Muscle layer of colon (tissue), 2 donors: Measurements from ENCODE around the gene LRRC40.
A peak's percentile ranks its signal among the peaks of the same experiment; 100 is the strongest.

Experiments used
- H3K27ac ChIP-seq: one replicate; pipeline ENCODE4 v1.7.0; 2013; ENCODE audit warnings: low read depth, mild to moderate bottlenecking, low read length, moderate library complexity
- H3K27me3 ChIP-seq, 2 donors: one replicate each; pipeline ENCODE4 v1.7.0; 2013; ENCODE audit warnings: low read length in 2 of 2, mild to moderate bottlenecking in 2 of 2; ENCODE audit not compliant: insufficient read depth in 2 of 2, control insufficient read depth in 1 of 2
- H3K36me3 ChIP-seq: one replicate; pipeline ENCODE4 v1.7.0; 2013; ENCODE audit warnings: mild to moderate bottlenecking, low read length; ENCODE audit not compliant: insufficient read depth
- H3K4me1 ChIP-seq: one replicate; pipeline ENCODE4 v1.7.0; 2013; ENCODE audit warnings: mild to moderate bottlenecking, low read length; ENCODE audit not compliant: insufficient read depth
- H3K4me3 ChIP-seq, 2 donors: one replicate each; pipeline ENCODE4 v1.7.0; 2013; ENCODE audit warnings: low read length in 2 of 2, low read depth in 1 of 2, mild to moderate bottlenecking in 1 of 2, moderate library complexity in 1 of 2
- H3K9ac ChIP-seq: one replicate; pipeline ENCODE4 v1.7.0; 2013; ENCODE audit warnings: low read length
- H3K9me3 ChIP-seq: one replicate; pipeline ENCODE4 v1.7.0; 2013; ENCODE audit warnings: mild to moderate bottlenecking, low read length
- donor health status: abdominal sarcoma.
- donor health status: Adenocarcinoma of cecum.

The LRRC40 gene

DNA sequence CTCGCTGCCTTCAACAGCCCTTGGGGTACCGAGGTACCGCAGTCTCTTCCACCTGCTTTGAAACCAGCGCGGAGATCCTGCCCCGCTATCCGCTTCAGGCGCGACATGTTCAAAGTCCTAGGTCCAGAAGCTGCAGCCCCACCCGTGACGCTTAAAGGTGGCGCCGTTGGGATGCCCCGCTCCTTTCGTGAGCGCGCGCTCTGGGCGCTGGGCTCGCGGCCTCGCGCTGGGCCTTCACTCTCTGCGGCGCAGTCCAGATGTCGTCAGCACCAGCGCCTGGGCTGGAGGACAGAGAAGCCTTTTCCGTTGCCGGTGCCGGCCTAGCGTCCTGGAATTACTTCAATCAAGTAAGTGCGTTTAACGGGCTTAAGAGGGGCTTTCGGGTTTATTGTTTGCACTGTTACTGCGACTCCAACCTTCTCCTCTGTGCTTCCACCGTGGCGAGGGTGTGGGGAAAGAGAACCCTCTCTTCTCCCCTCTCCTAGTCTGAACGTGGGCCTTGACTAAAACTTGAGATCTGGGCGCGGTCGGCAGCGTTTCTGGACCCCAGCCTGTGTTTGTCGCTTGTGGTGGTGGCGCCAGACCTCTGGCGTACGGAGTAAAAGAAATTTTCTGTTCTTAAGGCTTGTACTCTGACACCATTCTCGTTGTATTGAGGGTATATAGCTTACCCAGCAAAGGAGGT, at the start of gene LRRC40:
Gene LRRC40 (minus strand): TSS at position 146 of the 685 bp plus-strand sequence. CDS start 39 bp downstream, at position 107.
- Histone ChIP-seq H3K4me1 (peaks cover 36% of the 10 kb centered on the region), H3K27ac (peak within 1 kb of the TSS; percentile 75), H3K27me3 (no peaks in the 10 kb centered on the region), H3K4me3 (peak within 1 kb of the TSS; percentile 69 to 90), H3K9ac (peak within 1 kb of the TSS; percentile 90), H3K36me3 (no peaks in the 10 kb centered on the region), H3K9me3 (no peaks in the 10 kb centered on the region)

DNA sequence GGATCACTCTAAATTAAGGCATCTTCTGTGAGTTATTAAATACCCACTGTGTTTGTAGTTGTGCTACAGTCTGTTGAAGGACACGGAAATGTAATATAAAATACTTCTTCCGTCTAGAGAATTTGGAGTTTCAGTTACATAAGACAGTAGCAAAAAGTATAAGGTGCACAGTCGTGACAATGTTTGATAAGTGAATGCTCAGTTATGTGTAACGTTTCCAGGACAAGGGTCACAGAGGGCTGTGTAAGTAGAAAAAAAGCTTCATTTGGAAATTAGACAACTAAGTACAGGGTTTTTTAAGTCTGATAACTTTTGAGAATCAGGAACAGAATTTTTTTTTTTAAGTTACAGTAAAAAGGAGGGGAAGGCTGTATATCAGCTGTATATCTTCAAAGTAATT, 43.4 kb upstream of the LRRC40 start:
- H3K4me3 ChIP-seq = no peak overlapping the region
- no peaks in the 10 kb centered on the region for H3K9me3 ChIP-seq
- H3K27me3 ChIP-seq = no peaks in the 10 kb centered on the region
- H3K36me3 ChIP-seq = peaks cover 76% of the 10 kb centered on the region
- H3K9ac ChIP-seq = no peak overlapping the region
- no peaks in the 10 kb centered on the region for H3K4me1 ChIP-seq
- no peak overlapping the region for H3K27ac ChIP-seq

DNA sequence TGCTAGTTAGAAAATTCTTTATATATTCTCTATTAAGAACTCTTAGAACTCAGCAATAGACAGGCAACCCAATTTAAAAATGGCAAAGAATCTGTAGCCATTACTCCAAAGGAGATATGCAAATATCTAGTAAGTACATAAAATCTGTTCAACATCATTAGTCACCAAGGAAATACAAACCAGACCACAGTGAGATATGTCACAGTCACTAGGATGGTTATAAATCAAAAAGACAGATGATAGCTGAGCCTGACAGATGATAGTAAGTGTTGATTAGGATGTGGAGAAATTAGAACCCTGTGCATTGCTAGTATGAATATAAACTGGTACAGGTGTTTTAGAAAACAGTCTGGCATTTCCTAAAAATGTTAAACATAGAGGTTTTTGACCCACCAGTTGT, 42.4 kb upstream of the LRRC40 start:
- Histone ChIP-seq H3K9ac (no peak overlapping the region), H3K4me3 (no peak overlapping the region), H3K27me3 (no peaks in the 10 kb centered on the region), H3K4me1 (no peaks in the 10 kb centered on the region), H3K36me3 (peaks cover 81% of the 10 kb centered on the region), H3K9me3 (no peaks in the 10 kb centered on the region), H3K27ac (no peak overlapping the region)

DNA sequence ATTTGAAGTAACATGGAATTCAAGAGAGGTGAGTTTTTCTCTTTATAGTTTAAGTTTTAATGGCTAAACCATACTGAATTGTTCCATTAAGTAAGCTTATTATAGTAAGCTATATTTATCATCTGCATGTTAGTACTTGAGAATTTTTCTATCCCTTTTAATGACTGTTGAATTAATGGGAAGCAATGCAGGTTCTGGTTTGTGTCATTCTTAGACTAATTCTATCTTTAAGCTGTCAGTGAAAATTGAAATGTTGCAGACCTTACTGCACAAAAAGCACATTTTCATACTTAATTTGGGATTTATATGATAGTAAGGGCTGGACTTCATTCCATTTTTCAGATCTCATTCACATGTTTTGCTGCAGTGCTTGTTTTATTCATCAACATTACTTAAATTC, 41.7 kb upstream of the LRRC40 start:
- Histone ChIP-seq H3K27ac (no peak overlapping the region), H3K9me3 (no peaks in the 10 kb centered on the region), H3K36me3 (peaks cover 86% of the 10 kb centered on the region), H3K27me3 (no peaks in the 10 kb centered on the region), H3K4me1 (no peaks in the 10 kb centered on the region), H3K9ac (no peak overlapping the region), H3K4me3 (no peak overlapping the region)

DNA sequence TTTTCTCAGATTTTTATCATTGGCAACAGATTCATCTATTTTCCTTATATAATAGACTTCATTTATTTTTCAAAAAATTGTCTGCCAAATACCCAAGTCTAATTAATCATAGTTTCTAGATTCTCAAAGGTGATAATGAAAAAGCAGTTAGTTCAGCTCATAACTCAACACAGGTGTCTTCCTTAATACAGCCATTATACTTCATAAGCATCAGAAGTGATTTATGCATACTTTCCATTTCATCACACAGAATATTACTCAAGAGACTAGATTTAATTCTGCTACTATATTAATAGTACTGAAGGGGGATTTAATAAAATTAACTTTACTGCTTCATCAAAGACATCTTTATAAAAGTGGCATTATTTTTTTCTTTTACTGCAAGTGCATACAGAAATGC, 34.6 kb upstream of the LRRC40 start:
- Histone ChIP-seq H3K9ac (no peak overlapping the region), H3K4me3 (no peak overlapping the region), H3K27ac (no peak overlapping the region), H3K36me3 (peaks cover 82% of the 10 kb centered on the region), H3K27me3 (no peaks in the 10 kb centered on the region), H3K9me3 (no peaks in the 10 kb centered on the region), H3K4me1 (no peaks in the 10 kb centered on the region)

DNA sequence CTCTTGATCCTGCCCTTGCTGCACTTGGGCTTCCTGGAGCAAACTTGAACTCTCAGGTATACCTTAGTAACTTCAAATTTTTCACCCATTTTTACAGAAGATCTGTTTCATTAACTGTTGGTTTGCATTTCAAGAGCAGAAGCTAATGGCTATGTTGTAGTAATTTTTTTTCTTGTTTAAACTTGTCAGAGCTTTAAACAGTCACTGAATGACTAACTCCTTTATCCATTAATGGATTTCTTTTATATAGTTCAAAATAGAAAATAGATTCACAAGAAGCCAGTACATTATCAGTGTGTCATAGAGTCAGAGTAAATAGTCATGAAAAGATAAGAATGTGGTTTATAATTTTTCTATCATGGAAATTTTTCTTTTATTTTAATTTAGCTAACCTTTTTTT, 29.4 kb upstream of the LRRC40 start:
- Histone ChIP-seq H3K4me3 (no peak overlapping the region), H3K9ac (no peak overlapping the region), H3K27ac (no peak overlapping the region), H3K36me3 (peaks cover 72% of the 10 kb centered on the region), H3K9me3 (no peaks in the 10 kb centered on the region), H3K4me1 (no peaks in the 10 kb centered on the region), H3K27me3 (no peaks in the 10 kb centered on the region)

DNA sequence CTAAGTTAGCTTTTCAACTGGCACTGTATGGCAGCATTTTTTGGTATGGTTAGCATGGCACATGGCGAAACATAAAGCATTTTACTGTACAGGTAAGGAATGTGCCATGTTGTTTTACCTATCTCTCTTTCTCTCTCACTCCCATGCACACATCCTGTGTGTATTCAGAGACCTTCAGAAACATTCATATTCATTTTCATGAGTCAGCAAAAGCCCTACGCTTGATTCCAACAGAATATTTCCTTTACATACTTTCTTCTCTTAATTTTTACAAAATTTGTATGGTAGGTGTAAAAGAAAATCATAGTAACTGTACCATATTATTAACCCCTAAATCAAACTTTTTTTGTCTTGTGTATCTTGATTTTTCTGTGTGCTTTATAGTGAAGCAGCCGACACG, 26.1 kb upstream of the LRRC40 start:
- no peaks in the 10 kb centered on the region for H3K27me3 ChIP-seq
- H3K9me3 ChIP-seq = no peaks in the 10 kb centered on the region
- H3K36me3 ChIP-seq = peaks cover 60% of the 10 kb centered on the region
- H3K9ac ChIP-seq = no peak overlapping the region
- peaks cover 10% of the 10 kb centered on the region for H3K4me1 ChIP-seq
- H3K27ac ChIP-seq = no peak overlapping the region
- H3K4me3 ChIP-seq = no peak overlapping the region

DNA sequence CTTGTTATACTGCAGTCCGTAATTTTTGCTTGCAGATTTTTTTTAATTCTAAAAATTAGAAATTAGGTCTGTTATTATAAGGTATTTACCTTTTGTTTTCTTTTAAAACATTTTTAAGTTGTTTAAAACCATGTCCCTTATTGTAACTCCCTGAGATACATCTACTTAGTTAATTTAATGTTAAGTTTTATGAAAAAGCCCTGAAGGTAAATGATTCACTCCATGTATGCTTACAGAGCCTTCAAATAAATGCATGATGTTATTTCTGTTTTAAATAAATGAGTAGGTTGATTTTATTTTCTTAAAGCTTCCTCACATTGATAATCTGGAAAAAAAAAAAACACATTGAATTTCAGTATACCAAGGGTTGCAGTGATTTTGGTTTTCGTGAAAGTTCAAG, 23.3 kb upstream of the LRRC40 start:
- Histone ChIP-seq H3K27ac (no peak overlapping the region), H3K27me3 (no peaks in the 10 kb centered on the region), H3K9ac (no peak overlapping the region), H3K9me3 (no peaks in the 10 kb centered on the region), H3K4me3 (no peak overlapping the region), H3K36me3 (peaks cover 47% of the 10 kb centered on the region), H3K4me1 (peaks cover 24% of the 10 kb centered on the region)

DNA sequence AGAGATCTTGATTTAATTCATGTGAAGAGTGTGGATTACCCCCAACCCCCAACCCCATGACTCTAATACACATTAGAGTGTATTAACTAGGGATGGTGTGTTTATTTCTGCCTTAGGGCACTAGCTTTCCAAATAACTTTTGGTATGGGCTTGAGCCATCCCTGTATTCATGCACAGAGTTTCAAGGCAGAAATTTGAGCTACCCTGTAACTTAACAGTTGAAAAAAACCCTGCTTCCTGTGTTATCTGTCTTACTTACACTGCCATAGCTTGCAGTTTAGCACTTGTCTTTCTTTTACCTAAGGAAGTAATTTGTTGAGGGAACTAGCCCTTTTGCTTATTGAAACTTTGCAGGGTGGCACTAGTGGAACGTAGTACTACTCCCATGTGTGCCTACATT, 22.1 kb upstream of the LRRC40 start:
- Histone ChIP-seq H3K4me3 (no peak overlapping the region), H3K9ac (no peak overlapping the region), H3K4me1 (peaks cover 36% of the 10 kb centered on the region), H3K36me3 (peaks cover 35% of the 10 kb centered on the region), H3K27ac (no peak overlapping the region), H3K9me3 (no peaks in the 10 kb centered on the region), H3K27me3 (no peaks in the 10 kb centered on the region)

DNA sequence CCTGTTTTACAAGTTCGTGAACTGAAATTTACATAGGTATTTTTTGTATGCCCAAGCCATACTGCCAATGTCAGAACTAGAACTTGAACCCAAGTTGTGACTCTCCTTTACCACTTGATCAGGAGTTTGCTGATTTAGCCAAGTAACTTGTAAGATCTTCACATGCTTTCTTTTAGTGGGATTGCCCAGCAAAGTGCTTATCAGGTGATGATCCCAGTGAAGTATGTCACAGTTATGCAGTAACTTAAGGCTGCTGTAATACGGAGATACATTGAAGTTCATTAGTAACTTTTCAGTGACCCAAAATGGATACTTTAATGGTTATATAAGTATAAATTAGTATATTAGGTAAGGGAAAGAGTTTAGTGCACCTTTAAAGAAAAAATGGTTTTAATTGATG, 19.6 kb upstream of the LRRC40 start:
- H3K27me3 ChIP-seq = no peaks in the 10 kb centered on the region
- H3K4me1 ChIP-seq = peaks cover 40% of the 10 kb centered on the region
- no peaks in the 10 kb centered on the region for H3K9me3 ChIP-seq
- H3K27ac ChIP-seq = no peak overlapping the region
- peaks cover 26% of the 10 kb centered on the region for H3K36me3 ChIP-seq
- H3K4me3 ChIP-seq = no peak overlapping the region
- H3K9ac ChIP-seq = no peak overlapping the region

DNA sequence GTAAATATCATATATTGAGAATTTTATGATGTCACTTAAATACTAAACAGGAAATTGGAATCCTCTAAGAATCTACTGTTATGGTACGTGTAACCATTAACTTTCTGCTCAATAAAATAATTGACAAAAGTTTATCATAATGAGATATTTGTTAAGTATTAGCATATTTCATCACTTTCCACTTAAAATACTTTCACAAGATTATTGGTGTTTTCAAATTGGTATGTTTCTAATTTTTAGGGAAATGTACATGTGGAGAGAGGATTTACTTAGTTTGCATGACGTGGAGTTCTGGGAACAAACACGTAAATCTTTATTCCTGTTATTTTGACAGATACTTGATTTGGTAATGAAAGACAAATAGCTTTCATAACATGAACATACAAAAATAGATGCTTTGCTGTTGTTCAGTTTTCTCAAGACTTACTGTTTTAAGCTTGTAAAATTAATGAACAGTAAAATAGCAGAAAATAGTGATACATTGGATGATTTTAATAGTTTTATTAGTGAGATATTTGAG, 17.4 kb upstream of the LRRC40 start:
- peaks cover 38% of the 10 kb centered on the region for H3K4me1 ChIP-seq
- peaks cover 12% of the 10 kb centered on the region for H3K36me3 ChIP-seq
- H3K9ac ChIP-seq = peak overlapping the region; percentile 81
- no peak overlapping the region for H3K27ac ChIP-seq
- H3K9me3 ChIP-seq = no peaks in the 10 kb centered on the region
- no peaks in the 10 kb centered on the region for H3K27me3 ChIP-seq
- peak overlapping the region; percentile 63 to 73 for H3K4me3 ChIP-seq
